ENCODE results near the gene PDK4. TPM values are rescaled to one million over a fixed set of nuclear protein-coding genes. Genes with fewer than 3 reads are reported as not detected.

The PDK4 gene
- total and polyA plus RNA-seq, 2 donors (not counting 1 experiment from before 2014, with no cell fraction given) = 0.20 to 2.8 TPM

DNA sequence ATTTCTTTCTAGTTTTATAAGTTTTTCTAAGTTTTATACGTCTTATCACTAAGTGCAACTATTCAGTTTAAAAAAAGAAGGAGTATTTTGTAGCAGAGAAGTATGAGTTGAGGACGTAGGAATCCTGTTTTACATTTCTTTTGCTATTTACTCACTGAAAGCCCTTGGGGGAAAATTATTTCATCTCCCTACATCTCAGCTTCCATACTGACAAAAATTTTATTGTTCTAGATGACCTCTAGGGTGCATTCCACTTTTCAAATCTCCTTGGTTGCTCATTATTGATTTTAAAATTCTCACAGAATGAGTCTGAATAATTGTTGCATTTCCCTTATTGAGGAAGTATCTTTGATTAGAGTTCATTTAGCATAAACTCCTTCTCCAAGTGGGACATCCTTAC, 14.9 kb upstream of the PDK4 start:
- no peak for DNase-seq (ENCODE audit: low read depth in 2 of 2)
- Histone ChIP-seq H3K9ac (ENCODE audit: insufficient read depth, low read length) (no peak overlapping the region), H3K4me1 (ENCODE audit: control insufficient read depth, extremely low read depth, insufficient read depth, low read length) (peaks cover 4% of the 10 kb centered on the region), H3K4me3 (replicated peaks in 1 of 4; ENCODE audit: control extremely low read depth in 1 of 4, insufficient read depth in 1 of 4, low read depth in 3 of 4, low read length in 4 of 4) (no peak overlapping the region), H3K27ac (ENCODE audit: insufficient read depth, low read length) (no peak overlapping the region), H3K9me3 (ENCODE audit: control insufficient read depth, insufficient read depth, low read depth, low read length) (no peaks in the 10 kb centered on the region), H2AFZ (ENCODE audit: low read length) (no peak overlapping the region), H4K20me1 (ENCODE audit: control insufficient read depth, extremely low read depth, insufficient read depth, low read length) (no peaks in the 10 kb centered on the region), H3K36me3 (ENCODE audit: control insufficient read depth, insufficient read depth, low read length) (no peaks in the 10 kb centered on the region), H3K79me2 (ENCODE audit: control insufficient read depth, insufficient read depth, low read length) (no peaks in the 10 kb centered on the region), H3K4me2 (ENCODE audit: extremely low read depth, insufficient read depth, low read length) (no peak overlapping the region), H3K27me3 (ENCODE audit: control insufficient read depth, insufficient read depth, low read length) (no peaks in the 10 kb centered on the region)
- TF ChIP-seq EZH2 (IDR thresholded peaks at IDR 0.05; ENCODE audit: low read length, missing control alignments) = no peak
- TF ChIP-seq, protein P1, sequence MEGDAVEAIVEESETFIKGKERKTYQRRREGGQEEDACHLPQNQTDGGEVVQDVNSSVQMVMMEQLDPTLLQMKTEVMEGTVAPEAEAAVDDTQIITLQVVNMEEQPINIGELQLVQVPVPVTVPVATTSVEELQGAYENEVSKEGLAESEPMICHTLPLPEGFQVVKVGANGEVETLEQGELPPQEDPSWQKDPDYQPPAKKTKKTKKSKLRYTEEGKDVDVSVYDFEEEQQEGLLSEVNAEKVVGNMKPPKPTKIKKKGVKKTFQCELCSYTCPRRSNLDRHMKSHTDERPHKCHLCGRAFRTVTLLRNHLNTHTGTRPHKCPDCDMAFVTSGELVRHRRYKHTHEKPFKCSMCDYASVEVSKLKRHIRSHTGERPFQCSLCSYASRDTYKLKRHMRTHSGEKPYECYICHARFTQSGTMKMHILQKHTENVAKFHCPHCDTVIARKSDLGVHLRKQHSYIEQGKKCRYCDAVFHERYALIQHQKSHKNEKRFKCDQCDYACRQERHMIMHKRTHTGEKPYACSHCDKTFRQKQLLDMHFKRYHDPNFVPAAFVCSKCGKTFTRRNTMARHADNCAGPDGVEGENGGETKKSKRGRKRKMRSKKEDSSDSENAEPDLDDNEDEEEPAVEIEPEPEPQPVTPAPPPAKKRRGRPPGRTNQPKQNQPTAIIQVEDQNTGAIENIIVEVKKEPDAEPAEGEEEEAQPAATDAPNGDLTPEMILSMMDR (conservative IDR thresholded peaks at IDR 0.05 in 1 of 2, IDR thresholded peaks at IDR 0.05 in 1 of 2; ENCODE audit: low read depth in 1 of 2, low read length in 2 of 2) = no peak

DNA sequence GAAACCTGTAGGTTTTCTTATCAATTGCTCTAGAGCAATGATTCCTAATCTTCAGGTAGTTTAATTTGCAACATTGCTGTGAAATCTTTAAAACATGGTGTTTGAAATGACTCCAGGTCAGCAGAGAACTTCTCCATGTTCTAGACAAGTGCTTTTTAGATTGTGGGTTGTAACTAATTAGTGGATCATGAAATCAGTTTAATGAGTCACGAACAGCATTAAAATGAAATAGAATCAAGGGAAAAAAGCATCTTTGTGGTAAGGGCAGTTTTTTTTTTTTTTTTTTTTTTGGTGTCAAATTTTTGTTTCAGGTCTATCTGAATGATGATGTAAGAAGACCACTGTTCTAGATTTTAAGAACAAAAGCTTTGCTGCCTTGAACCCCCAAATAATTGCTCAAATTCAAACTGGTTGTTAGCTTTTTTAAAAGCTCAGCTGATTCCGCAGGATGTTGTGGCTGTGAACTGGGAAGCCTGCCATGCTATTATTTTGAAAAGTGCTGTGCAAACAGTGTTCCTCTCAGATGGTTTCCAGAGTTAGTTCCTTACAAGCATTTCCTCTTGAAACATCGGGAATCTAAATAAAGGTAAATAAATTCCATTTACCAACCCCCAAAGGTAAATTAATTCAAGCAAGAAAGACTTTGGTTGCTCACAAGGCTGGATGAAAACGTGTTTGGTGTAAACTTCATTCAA, 13.1 kb upstream of the PDK4 start:
- Histone ChIP-seq H3K9me3 (ENCODE audit: control insufficient read depth, insufficient read depth, low read depth, low read length) (no peaks in the 10 kb centered on the region), H3K4me3 (replicated peaks in 1 of 4; ENCODE audit: control extremely low read depth in 1 of 4, insufficient read depth in 1 of 4, low read depth in 3 of 4, low read length in 4 of 4) (peak overlapping the region in 1 of 4 experiments; percentile 39), H3K27me3 (ENCODE audit: control insufficient read depth, insufficient read depth, low read length) (no peaks in the 10 kb centered on the region), H2AFZ (ENCODE audit: low read length) (no peak overlapping the region), H3K4me1 (ENCODE audit: control insufficient read depth, extremely low read depth, insufficient read depth, low read length) (peaks cover 4% of the 10 kb centered on the region), H3K36me3 (ENCODE audit: control insufficient read depth, insufficient read depth, low read length) (no peaks in the 10 kb centered on the region), H3K79me2 (ENCODE audit: control insufficient read depth, insufficient read depth, low read length) (no peaks in the 10 kb centered on the region), H3K4me2 (ENCODE audit: extremely low read depth, insufficient read depth, low read length) (peak overlapping the region; percentile 11), H4K20me1 (ENCODE audit: control insufficient read depth, extremely low read depth, insufficient read depth, low read length) (no peaks in the 10 kb centered on the region), H3K9ac (ENCODE audit: insufficient read depth, low read length) (no peak overlapping the region), H3K27ac (ENCODE audit: insufficient read depth, low read length) (no peak overlapping the region)
- TF ChIP-seq, protein P1 (conservative IDR thresholded peaks at IDR 0.05 in 1 of 2, IDR thresholded peaks at IDR 0.05 in 1 of 2; ENCODE audit: low read depth in 1 of 2, low read length in 2 of 2) = no peak
- TF ChIP-seq EZH2 (IDR thresholded peaks at IDR 0.05; ENCODE audit: low read length, missing control alignments) = no peak
- peak; percentile 27 to 88 for DNase-seq (ENCODE audit: low read depth in 2 of 2)

DNA sequence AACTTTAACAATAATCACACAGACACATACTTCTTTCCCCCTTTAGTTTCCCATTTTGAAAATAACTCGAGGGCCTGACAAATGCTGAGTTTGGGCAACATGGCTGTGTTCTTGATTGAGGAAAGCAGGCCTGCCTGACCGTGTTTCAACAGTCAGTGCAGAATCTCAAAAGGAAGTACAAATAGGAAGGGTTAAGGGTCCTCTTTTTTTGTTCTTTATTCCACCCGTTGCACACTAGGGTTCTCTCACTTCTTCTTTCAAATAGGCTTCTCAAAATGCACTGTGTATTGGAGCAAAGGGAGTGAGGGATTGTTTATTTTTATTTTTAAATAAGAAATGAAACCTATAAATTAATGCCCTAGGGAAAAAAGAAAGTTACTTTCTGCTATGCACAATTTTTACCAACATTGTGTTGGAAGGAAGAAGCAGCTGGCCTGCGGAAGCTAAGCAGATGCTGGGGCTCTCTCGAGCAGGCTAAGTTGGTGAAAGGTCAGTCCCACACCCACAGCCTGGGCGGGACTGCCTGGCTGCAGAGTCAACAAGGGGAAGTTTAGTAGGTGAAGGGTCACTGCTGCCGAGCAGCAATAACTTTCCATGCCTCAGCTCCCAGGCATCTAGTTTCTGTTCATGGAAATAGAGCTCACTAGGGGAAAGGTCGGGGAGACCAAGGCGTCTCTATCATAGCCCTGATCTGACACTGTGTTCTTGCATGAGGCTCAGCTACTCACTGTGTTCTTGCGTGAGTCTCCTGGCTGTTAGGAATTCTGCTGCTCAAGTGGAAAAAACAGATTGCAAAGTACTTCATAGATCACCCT, 12.2 kb upstream of the PDK4 start:
- peak overlapping the region; percentile 33 for H3K4me2 ChIP-seq (ENCODE audit: extremely low read depth, insufficient read depth, low read length)
- peaks cover 4% of the 10 kb centered on the region for H3K4me1 ChIP-seq (ENCODE audit: control insufficient read depth, extremely low read depth, insufficient read depth, low read length)
- peak; percentile 82 to 100 for DNase-seq (ENCODE audit: low read depth in 2 of 2)
- H3K9ac ChIP-seq (ENCODE audit: insufficient read depth, low read length) = no peak overlapping the region
- TF ChIP-seq EZH2 (IDR thresholded peaks at IDR 0.05; ENCODE audit: low read length, missing control alignments) = no peak
- TF ChIP-seq, protein P1 (conservative IDR thresholded peaks at IDR 0.05 in 1 of 2, IDR thresholded peaks at IDR 0.05 in 1 of 2; ENCODE audit: low read depth in 1 of 2, low read length in 2 of 2) = no peak
- peak overlapping the region in 2 of 4 experiments; percentile 22 to 39 for H3K4me3 ChIP-seq (replicated peaks in 1 of 4; ENCODE audit: control extremely low read depth in 1 of 4, insufficient read depth in 1 of 4, low read depth in 3 of 4, low read length in 4 of 4)
- H3K27me3 ChIP-seq (ENCODE audit: control insufficient read depth, insufficient read depth, low read length) = no peaks in the 10 kb centered on the region
- H3K27ac ChIP-seq (ENCODE audit: insufficient read depth, low read length) = peak overlapping the region; percentile 17
- H2AFZ ChIP-seq (ENCODE audit: low read length) = no peak overlapping the region
- no peaks in the 10 kb centered on the region for H4K20me1 ChIP-seq (ENCODE audit: control insufficient read depth, extremely low read depth, insufficient read depth, low read length)
- no peaks in the 10 kb centered on the region for H3K9me3 ChIP-seq (ENCODE audit: control insufficient read depth, insufficient read depth, low read depth, low read length)
- no peaks in the 10 kb centered on the region for H3K36me3 ChIP-seq (ENCODE audit: control insufficient read depth, insufficient read depth, low read length)
- H3K79me2 ChIP-seq (ENCODE audit: control insufficient read depth, insufficient read depth, low read length) = no peaks in the 10 kb centered on the region

Data from fibroblast of lung (primary cell).